ENCODE measurements around the gene KDM2B.

DNA sequence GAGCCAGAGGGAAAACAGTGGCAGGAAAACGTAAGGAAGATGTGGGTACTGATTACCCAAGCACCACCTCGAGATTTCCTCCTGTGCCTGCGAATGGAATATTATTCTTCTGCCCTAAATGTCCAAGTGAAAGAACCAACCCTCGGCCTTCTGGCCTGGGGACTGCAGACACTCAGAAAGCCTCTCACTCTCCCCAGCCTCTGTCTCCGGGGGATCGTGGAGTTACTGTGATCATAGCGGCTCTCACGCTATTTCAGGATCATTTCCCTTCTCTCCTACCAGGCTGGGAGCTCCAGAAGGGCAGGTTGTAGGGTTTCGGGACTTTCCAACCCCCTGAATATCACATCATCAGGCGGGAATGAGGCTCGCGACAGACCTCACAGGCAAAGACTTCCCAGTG lies 68.9 kb downstream of the KDM2B start:
- TF ChIP-seq, protein P1, sequence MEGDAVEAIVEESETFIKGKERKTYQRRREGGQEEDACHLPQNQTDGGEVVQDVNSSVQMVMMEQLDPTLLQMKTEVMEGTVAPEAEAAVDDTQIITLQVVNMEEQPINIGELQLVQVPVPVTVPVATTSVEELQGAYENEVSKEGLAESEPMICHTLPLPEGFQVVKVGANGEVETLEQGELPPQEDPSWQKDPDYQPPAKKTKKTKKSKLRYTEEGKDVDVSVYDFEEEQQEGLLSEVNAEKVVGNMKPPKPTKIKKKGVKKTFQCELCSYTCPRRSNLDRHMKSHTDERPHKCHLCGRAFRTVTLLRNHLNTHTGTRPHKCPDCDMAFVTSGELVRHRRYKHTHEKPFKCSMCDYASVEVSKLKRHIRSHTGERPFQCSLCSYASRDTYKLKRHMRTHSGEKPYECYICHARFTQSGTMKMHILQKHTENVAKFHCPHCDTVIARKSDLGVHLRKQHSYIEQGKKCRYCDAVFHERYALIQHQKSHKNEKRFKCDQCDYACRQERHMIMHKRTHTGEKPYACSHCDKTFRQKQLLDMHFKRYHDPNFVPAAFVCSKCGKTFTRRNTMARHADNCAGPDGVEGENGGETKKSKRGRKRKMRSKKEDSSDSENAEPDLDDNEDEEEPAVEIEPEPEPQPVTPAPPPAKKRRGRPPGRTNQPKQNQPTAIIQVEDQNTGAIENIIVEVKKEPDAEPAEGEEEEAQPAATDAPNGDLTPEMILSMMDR (IDR thresholded peaks at IDR 0.05) = no peak
- no peak for TF ChIP-seq POLR2A (IDR thresholded peaks at IDR 0.05)
- TF ChIP-seq POLR2AphosphoS5 (IDR thresholded peaks at IDR 0.05) = no peak

Data from breast epithelium (tissue), 3 donors.